GM19372 (cell line): Measurements from ENCODE around the gene FADS2.

Source experiments
- ATAC-seq: cut with Tn5 transposase; IDR thresholded peaks from one replicate; pipeline ENCODE4 v1.9.1; 2021; ENCODE audit warnings: mild to moderate bottlenecking, low read depth, moderate library complexity; ENCODE audit not compliant: unreplicated experiment

FADS2 gene

DNA sequence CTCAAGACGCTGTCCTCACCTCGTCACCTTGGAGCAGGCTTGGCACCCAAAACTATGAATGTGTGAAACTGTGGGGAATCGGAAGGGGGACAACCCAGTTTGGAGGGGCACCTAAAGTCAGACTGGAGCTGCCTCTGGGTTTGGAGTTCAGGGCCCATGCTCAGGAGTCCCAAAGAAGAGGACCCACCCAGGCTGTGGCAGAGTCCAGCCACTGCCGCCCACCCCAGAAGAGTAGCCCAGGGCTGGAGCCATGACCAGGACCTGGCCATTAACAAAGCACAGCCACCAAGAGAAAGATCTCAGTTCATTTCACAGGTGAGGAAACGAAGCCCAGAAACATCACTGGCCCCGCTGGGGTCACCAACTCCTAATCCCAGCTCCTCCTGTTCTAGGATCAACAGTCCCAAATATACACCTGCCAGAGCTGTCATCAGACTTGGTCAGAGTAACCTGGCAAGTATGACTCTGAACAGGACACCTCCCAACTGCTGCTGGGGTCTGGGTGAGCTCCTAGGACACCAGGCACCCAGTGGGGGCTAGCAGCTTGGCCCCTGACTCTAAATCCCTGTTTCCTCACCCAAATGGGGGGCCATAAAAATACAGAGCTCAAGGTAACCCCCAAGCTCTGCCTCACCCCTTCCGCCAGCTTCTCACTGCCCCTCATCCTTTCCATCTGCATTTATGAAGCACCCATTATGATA, 86.5 kb downstream of the FADS2 start:
- ATAC-seq: no peak

DNA sequence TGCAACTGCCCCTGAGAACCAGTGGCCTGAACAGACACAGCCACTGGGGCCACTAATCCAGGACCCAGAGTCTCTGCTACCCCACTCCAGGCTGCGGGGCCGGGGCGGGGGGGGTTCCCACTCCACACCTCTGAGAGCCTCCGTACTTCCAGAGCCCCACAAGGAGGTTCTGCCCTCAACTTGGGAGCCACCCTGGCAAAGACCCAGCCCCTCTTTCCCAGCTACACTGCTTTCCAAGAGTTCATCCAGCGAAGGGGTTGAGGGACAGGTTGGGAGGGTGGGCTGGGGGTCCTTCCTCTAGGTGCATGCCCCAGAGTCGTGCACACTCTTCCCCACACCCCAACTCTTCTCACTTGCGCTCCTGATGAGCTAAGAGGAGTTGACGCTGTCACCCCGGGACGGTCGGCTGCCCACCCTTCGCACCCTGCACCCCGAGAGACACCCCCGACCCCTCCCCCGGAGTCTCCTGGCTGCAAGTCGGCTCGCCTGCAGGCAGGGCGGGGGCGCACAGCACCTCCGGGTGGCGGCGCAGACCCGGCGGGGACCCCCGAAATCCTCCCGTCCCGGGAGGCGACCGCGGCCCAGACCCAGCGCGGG, 88.7 kb downstream of the FADS2 start:
- no peak for ATAC-seq
